Fibroblast of lung (primary cell): Measurements from ENCODE around the gene FEM1C.

Source experiments
- CTCF ChIP-seq, 2 donors: IDR thresholded peaks in 1 of 2; conservative IDR thresholded peaks in 1 of 2; 1 replicate in 1 of 2; 2 replicates in 1 of 2; pipeline ENCODE4 v1.5.1; 2011 to 2012; ENCODE audit warnings: low read length in 2 of 2, control low read depth in 1 of 2, inconsistent platforms in 1 of 2, low read depth in 1 of 2, mild to moderate bottlenecking in 1 of 2
- EZH2 ChIP-seq: IDR thresholded peaks from 2 replicates; pipeline ENCODE4 v1.5.1; 2012; ENCODE audit warnings: low read length, control low read depth, mild to moderate bottlenecking; ENCODE audit errors: missing control alignments

GRCh38 chr5:115584501-115584900, 39.9 kb upstream of the FEM1C start:
- TF ChIP-seq CTCF (conservative IDR thresholded peaks at IDR 0.05 in 1 of 2, IDR thresholded peaks at IDR 0.05 in 1 of 2; ENCODE audit: low read depth in 1 of 2, low read length in 2 of 2) (no peak), EZH2 (no peak)
